Measurements from ENCODE around the gene ARID5A. TPM values are rescaled to one million over a fixed set of nuclear protein-coding genes. Genes with fewer than 3 reads are reported as not detected.

ARID5A gene
- total and polyA plus RNA-seq, 10 of the 15 experiments (the other 5 are each of a cell fraction or from before 2014, with no cell fraction given), result 0.76 to 87.1 (median 37.6) TPM

GRCh38 chr2:96526615-96527285 lies 9.8 kb upstream of the ARID5A start:
- peak overlapping the region; percentile 97 for H3K27ac ChIP-seq (ENCODE audit: control insufficient read depth, insufficient read depth)
- WGBS (ENCODE audit: insufficient coverage, insufficient replicate concordance, low lambda C conversion rate, missing lambda C conversion rate), result 34% methylated on average over 29 of the region's 29 CpGs
- DNase-seq (ENCODE audit: low read depth, low spot score) (no peak), ATAC-seq (no peak), FAIRE-seq (no peak)
- H3K79me2 ChIP-seq (ENCODE audit: control insufficient read depth, insufficient read depth, low read length), result peaks cover 3% of the 10 kb centered on the region
- intact Hi-C loops (cut with micrococcal nuclease; ENCODE audit: unreplicated experiment) (loop anchor here (2.0 to 5.0 kb wide), 2 partner anchors 40 to 379 kb away; partner anchors contain the start of gene DUSP2), in situ Hi-C loops (cut with MboI) (no loop called here)
- H3K4me1 ChIP-seq (ENCODE audit: control insufficient read depth, insufficient read depth, low read length), result peaks cover 82% of the 10 kb centered on the region
- CTCF ChIA-PET, result interaction anchor here (0.7 to 3.3 kb wide), 11 partner anchors 9 to 321 kb away, joined by 3 to 30 read pairs (median 4); no protein-coding TSS in a partner anchor
- H4K20me1 ChIP-seq (ENCODE audit: control insufficient read depth, insufficient read depth), result no peaks in the 10 kb centered on the region
- peak overlapping the region; percentile 70 for H2AFZ ChIP-seq (ENCODE audit: control insufficient read depth, low read depth, low read length)
- peak overlapping the region; percentile 28 for H3K4me3 ChIP-seq
- POLR2A ChIA-PET, result interaction anchor here (0.5 to 7.9 kb wide), 9 partner anchors 8 to 240 kb away, joined by 3 to 106 read pairs (median 3); partner anchors contain the start of gene ARID5A
- RAD21 ChIA-PET (ENCODE audit: unreplicated experiment), result interaction anchor here (0.6 to 7.4 kb wide), 13 partner anchors 8 to 248 kb away, joined by 3 to 60 read pairs (median 5); partner anchors contain the start of gene ARID5A
- TSS peak; percentile 55 for BruUV-seq (replicated peaks)
- no peaks in the 10 kb centered on the region for H3K36me3 ChIP-seq (ENCODE audit: control insufficient read depth in 2 of 2, insufficient read depth in 2 of 2, low read length in 1 of 2)
- H3K9ac ChIP-seq (ENCODE audit: control insufficient read depth, insufficient read depth, low read length), result peak overlapping the region; percentile 83
- H3K27me3 ChIP-seq (replicated peaks in 1 of 2; ENCODE audit: control insufficient read depth in 2 of 2, insufficient read depth in 2 of 2, low read length in 1 of 2), result no peaks in the 10 kb centered on the region
- peak overlapping the region; percentile 98 for H3K4me2 ChIP-seq (ENCODE audit: control insufficient read depth, insufficient read depth)
- no peaks in the 10 kb centered on the region for H3K9me3 ChIP-seq (replicated peaks; ENCODE audit: control insufficient read depth, insufficient read depth, low read length)
- SMC1A ChIA-PET (ENCODE audit: uncharacterized antibody, unreplicated experiment), result interaction anchor here (0.7 to 4.1 kb wide), 8 partner anchors 9 to 119 kb away, joined by 3 to 48 read pairs (median 4); partner anchors contain the start of gene ARID5A
- TF ChIP-seq MLLT1 (IDR thresholded peaks at IDR 0.05) (peak; percentile 96), HDGF (IDR thresholded peaks at IDR 0.05) (0 out of 2 replicates have a peak, but pooled peaks have one; percentile 87), NFIC (IDR thresholded peaks at IDR 0.05; ENCODE audit: low read depth, low read length) (peak; percentile 13; the same call in 1 of the 2 replicates), NBN (IDR thresholded peaks at IDR 0.05) (peak; percentile 16; the same call in 1 of the 2 replicates), CREB1 (IDR thresholded peaks at IDR 0.05; ENCODE audit: low read depth) (0 out of 2 replicates have a peak, but pooled peaks have one; percentile 5), RELB (IDR thresholded peaks at IDR 0.05; ENCODE audit: low read depth) (peak; percentile 13; the same call in 1 of the 2 replicates), ZBTB33 (IDR thresholded peaks at IDR 0.05) (no peak), IRF3 (IDR thresholded peaks at IDR 0.05) (no peak), SREBF1 (IDR thresholded peaks at IDR 0.05; ENCODE audit: low read length) (no peak), HCFC1 (IDR thresholded peaks at IDR 0.05; ENCODE audit: low read length) (peak; percentile 25; the same call in 1 of the 2 replicates), MTA3 (IDR thresholded peaks at IDR 0.05; ENCODE audit: borderline replicate concordance, low read length) (peak; percentile 79; the same call in 1 of the 2 replicates), ZNF384 (IDR thresholded peaks at IDR 0.05; ENCODE audit: borderline replicate concordance, low read depth, low read length) (peak; percentile 3; the same call in 1 of the 2 replicates), TCF7 (IDR thresholded peaks at IDR 0.05; ENCODE audit: borderline replicate concordance) (no peak), PML (IDR thresholded peaks at IDR 0.05; ENCODE audit: low read length) (no peak), ESRRA (IDR thresholded peaks at IDR 0.05; ENCODE audit: low read length) (0 out of 2 replicates have a peak, but pooled peaks have one; percentile 22), IKZF2 (IDR thresholded peaks at IDR 0.05) (peak in 1 of 2 experiments; percentile 9; a peak in 1 of 4 replicates)

Measured in GM12878 (cell line).